GM15510 (cell line): ENCODE measurements around the gene CTNND2.

Source experiments
- POLR2A ChIP-seq: IDR thresholded peaks from 3 replicates; pipeline ENCODE4 v1.6.1; 2011; ENCODE audit warnings: borderline replicate concordance; ENCODE audit not compliant: insufficient read length; ENCODE audit errors: extremely low read depth

Gene CTNND2

DNA sequence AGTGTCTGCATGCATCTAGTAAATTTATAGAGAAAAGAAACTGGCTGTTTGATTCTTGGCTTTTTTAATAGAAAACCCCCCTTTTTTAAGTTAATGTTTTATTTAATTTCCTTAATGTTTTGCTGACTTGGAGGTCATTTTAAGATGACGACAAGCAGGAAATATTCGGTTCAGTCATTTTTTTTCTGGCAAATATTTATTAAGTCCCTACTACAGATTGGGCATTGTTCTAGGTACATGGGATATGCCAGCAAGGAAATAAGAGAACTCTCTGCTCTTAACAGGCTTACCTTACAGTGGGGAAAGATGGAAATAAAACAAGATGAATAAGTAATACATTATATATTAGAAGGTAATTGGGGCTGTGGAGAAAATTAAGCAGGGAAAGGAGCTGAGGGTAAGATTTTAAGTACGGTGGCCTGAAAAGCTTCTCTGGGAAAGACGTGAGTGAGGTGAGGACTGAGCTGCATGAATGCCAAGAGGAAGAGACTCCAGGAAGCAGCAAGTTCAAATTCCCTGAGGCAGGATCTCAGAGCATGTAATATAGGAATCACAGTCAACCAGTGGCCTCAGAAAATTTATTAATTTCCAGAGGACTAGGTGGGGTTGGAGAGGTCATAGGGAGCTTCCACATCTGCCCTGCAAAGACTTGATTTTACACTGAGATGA is 827.2 kb downstream of the CTNND2 start:
- TF ChIP-seq POLR2A = no peak

DNA sequence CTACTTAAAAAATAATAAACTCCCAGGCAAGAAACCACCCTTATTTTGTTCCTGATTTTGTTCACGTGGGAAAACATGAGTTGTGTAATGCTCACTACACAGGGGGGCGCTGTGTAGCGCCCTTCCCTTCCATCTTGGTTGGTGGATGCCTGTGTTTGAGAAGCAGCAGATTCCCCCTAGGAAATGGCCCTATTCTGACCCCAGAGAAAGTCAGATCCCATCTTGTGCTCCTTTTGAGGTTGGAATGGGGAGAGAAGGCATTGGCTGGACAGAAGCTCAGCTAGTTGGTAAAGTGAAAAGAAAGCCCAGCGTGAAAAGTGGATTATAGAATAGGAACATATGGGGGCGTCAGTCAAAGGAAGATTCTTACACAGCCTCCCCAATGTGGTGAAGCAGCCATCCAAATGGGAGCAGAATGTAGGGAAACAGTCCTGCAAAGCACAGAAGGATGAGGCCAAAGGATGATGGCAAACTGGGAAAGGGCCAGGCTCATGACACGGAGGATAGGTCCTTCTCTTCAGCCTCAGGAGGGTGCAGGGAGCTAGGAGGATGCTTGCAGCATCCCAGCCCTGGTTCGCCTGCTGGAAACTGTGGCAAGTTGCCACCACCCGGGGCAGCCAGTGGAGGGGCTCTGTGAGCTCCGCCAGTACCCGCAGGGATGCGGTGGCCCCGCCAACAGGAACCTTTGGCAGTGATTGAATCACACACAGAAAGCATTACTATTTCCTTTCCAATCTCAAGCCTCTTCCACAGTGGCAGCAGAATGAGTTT is 829.0 kb downstream of the CTNND2 start:
- TF ChIP-seq POLR2A = no peak

DNA sequence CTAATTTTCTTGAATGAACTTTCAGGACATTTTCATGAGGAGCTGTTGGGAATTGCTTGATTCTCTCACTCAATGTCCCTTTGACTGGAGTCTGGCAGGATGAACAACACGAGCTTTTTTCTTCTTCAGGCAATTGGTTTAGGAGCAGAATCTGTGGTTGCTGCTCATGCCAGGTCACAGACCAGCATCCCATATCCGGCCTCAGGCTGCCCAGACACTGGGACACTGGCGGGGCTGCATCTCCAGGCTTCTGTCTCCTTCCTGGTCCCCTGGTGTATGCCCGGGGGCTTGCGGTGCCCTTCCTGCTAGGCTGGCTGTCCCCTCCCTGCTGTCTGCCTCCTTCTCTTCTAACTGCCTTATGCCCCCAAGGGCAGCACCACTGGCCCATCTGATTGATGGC is 831.7 kb downstream of the CTNND2 start:
- no peak for TF ChIP-seq POLR2A

DNA sequence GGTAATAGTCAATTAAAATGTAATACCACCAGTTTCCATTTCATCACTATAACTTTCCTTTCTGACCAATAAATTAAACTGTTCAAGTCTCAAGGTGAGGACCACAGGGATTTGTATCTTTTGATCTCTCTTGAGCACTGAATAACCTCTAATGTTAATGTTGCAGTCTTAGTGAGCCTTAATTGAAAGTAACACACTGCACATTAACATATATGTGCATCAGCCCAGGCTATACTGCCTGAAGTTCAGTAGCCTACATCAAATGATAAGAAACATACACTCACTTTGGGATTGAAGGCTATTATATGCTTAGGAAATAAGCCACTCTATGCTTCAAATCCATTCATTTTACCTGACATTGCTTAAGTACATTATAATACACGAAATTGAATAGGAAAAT is 832.2 kb downstream of the CTNND2 start:
- TF ChIP-seq POLR2A = no peak

DNA sequence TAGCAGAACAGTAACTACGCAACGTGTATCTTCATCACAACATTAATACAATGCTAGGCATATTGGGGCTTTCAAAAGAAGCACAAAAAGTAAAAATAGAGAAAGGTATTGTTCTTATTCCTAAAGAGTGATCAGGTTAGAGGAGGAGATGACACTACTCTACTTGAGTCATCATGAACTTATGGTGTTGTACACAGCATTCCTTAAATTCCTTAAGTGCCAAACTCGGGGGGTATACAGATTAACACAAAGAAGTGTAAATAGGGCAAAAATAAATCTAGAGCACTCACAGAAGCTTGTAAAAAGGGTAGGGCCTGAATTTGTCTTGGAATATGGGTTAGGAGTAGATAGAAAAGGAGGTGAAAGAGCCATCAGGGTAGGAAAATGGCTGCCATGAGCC is 835.2 kb downstream of the CTNND2 start:
- no peak for TF ChIP-seq POLR2A

GRCh38 chr5:11064763-11065450 is 839.3 kb downstream of the CTNND2 start:
- TF ChIP-seq POLR2A = no peak

DNA sequence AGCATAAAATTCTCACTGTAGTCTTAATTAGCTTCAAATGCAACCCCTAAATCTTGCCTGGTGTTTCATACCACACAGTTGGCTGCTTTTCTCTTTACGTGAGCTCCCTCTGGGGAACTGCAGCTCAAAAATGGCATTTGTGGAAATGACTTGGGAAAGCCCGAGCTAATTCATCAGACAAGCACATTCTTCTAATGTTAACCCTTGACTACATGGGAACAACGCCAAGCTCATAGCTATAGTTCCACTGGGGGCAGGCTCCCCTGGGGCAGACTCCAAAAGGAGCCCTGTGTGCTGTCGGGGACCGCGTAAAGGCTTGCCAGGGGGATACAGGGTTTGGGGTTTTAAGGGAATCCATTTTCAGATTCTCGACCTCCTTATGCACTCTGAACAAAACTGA is 841.8 kb downstream of the CTNND2 start:
- TF ChIP-seq POLR2A = no peak

DNA sequence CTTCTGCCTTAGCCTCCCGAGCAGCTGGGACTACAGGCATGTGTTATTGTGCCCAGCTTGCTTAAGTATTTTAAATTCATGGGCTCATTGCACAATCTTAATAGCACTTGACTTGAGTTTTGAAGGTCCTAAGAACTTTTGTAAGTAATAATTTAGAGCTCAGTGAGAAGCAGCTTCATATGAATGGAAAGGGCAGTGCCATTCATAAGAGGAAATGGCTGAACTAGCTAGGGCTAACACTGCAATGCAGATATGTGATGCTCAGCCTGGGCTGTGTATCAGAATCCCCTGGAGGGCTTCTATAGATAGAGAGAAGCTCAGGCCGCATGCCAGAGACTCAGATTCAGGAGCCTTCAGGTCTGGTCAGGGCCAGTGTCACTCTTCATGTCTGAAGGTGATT is 847.7 kb downstream of the CTNND2 start:
- no peak for TF ChIP-seq POLR2A

- no peak for TF ChIP-seq POLR2A
These were observed 850.2 kb downstream of the CTNND2 start for GRCh38 chr5:11054014-11054413.

GRCh38 chr5:11052871-11053270 is 851.4 kb downstream of the CTNND2 start:
- TF ChIP-seq POLR2A = no peak

DNA sequence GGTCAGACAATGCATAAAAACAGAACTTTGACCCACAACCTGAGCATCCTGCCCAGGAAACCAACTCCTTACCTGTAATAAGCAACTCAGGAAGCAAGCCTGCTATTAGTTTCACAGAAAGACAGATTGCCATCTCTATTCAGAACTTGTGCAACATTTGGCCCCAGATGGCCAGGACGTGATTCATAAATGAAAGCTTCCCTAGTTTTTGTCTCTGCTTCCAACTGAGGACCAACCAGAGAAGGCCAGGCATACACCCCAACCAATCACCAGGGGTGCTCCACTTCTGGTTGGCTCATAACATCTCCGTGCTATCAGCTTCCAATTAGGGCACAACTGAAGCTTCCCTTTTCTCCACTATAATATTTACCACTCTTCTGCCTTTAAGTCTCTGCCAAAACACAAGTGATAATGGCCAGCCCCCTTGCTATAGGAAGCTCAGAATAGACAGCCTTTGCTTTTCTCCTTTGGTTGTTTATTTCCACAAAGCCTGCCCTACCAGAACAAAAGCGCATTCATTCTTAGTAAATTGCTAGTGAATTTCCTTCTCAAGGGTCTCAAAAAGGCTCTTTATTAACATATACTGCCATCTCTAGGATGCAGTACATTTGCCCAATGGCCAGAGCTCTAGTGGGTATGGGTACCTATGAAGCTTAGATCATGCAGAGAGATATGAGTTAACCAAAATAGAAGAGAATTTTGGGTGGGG is 853.5 kb downstream of the CTNND2 start:
- TF ChIP-seq POLR2A = no peak

DNA sequence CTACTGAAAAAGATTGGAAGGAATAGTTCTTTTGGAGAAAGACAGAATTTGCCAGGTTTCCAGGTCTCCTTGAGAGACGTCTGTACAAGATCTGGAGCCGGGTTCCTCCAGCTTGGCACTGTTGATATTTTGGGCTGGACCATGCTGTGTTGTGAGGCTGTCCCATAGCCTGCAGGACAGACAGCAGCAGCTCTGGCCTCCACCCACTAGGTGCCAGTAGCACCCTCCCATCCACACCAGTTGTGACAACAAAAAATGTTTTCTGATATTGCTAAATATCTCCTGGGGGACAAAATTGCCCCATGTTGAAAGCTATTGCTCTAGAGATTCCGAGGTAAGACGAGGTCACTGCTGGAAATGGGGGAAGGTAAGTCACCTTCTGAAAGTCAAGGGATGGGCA is 855.5 kb downstream of the CTNND2 start:
- TF ChIP-seq POLR2A = no peak

DNA sequence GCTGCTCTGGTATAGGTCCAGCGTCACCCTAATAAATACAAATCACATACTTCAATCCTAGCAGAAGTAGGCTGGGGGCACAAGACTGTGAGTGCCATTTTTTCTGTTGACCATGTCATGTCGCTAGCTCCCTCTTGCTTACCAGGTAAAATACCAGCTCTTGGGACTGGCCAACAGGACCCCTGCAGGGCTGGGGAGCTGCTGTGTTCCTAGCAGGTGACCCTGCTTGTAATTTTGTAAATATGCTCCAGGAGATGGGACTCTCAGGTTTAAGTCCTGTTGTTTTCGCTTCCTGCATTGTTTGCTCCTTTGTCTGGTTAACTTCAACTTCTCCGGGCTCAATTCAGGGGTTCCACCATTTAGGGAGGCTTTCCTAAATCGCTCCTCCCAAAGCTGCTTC is 856.6 kb downstream of the CTNND2 start:
- no peak for TF ChIP-seq POLR2A

GRCh38 chr5:11047030-11047429 is 857.2 kb downstream of the CTNND2 start:
- no peak for TF ChIP-seq POLR2A

DNA sequence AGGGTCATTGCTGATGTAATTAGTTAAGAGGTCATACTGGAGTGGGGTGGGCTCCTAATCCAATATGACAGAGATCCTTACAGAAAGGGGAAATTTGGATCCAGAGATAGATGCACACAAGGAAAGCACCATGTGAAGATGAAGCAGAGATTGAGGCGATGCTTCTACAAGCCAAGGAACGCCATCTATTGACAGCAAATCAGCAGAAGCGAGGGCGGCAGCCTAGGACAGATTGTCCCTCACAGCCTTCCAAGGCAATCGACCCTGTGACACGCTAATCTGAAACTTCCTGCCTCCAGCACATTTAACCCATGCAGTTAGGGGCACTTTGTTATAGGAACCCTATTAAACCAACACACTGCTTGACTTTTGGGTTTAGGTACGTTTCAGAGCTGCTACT is 858.1 kb downstream of the CTNND2 start:
- no peak for TF ChIP-seq POLR2A
